HG03045 (cell line): ENCODE measurements around the gene CRTC1.
"Not testable (repeated sequence)": the region's sequence is repeated elsewhere in the genome, so short reads cannot be mapped to it uniquely, and the experiment has no call there.

Experiments
- ATAC-seq: cut with Tn5 transposase; IDR thresholded peaks from one replicate; pipeline ENCODE4 v1.9.1; 2021; ENCODE audit warnings: mild to moderate bottlenecking, moderate library complexity; ENCODE audit not compliant: unreplicated experiment

The CRTC1 gene

DNA sequence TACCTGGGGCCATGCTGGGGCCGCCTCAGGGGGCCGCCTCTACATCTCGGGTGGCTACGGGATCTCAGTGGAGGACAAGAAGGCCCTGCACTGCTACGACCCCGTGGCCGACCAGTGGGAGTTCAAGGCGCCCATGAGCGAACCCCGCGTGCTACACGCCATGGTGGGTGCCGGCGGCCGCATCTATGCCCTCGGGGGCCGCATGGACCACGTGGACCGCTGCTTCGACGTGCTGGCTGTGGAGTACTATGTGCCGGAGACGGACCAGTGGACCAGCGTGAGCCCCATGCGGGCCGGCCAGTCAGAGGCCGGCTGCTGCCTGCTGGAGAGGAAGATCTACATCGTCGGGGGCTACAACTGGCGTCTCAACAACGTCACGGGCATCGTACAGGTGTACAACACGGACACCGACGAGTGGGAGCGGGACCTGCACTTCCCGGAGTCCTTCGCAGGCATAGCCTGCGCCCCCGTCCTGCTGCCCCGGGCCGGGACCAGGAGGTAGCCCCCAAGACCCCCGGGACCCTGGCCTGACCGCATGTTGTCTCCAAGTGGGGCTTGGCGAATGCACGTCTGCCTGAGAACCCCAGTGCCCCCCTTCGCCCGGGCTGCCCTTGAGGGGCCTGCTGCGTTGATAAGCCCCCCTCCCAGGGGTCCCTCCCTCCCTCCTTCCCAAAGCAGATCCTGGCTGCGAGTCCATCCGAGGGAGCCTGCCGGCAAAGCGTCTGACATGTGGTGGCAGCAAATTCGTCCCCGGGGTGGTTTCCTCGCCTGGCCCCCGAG, 14.5 kb upstream of the CRTC1 start:
- ATAC-seq, result no peak

DNA sequence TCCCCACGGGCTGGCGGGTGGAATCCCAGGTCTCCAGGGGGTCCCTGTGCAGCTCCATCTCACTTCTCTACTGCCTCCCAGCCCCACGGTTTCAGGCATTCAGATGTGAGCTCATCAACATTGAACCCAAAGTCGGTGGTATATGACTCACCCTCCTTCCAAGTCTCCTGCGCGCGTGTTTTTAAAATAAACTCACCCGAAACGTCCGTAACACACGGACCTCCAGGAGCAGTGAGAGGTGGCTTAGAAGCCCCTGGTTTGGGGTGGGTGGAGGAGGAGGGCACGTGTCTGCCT, 14.0 kb upstream of the CRTC1 start:
- no peak for ATAC-seq

DNA sequence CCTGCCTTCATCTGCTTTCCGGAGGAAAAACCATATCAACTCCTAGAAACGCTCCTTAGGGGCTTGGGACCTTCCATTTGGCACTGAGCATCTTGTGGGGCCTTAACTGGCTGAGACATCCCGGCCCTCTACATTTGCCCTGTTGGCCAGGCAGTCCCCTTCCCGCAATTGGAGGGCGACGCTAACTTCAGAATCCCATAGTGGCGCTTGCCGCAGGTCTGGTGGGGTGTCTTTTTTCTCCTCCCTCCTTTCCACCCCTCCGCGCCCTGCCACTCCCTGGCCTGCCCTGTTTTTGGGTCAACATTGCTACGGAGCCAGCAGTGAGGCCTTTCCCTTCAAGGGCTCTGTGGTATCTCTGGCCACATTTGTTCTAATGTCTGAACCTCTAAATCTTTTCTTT, 13.6 kb upstream of the CRTC1 start:
- ATAC-seq, result no peak

DNA sequence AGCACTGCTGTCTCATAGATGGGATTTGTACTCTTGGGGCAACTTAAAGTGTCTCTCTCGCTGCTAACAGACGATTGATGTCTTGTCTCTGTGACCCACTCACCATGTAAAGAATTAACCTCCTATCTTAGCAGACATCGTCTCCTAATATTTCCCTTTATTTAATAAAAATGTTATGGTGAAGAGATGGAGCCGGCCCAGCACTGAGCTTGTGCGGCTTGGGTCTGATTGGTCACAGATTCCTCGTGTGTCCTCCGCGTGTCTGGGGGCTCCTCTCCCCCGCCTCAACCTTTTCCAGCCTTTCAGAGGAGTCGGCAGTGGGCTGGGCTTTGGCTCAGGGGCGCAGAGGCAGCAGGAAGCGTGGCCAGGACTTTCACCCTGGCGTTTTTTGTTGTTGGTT, 13.2 kb upstream of the CRTC1 start:
- ATAC-seq, result no peak

DNA sequence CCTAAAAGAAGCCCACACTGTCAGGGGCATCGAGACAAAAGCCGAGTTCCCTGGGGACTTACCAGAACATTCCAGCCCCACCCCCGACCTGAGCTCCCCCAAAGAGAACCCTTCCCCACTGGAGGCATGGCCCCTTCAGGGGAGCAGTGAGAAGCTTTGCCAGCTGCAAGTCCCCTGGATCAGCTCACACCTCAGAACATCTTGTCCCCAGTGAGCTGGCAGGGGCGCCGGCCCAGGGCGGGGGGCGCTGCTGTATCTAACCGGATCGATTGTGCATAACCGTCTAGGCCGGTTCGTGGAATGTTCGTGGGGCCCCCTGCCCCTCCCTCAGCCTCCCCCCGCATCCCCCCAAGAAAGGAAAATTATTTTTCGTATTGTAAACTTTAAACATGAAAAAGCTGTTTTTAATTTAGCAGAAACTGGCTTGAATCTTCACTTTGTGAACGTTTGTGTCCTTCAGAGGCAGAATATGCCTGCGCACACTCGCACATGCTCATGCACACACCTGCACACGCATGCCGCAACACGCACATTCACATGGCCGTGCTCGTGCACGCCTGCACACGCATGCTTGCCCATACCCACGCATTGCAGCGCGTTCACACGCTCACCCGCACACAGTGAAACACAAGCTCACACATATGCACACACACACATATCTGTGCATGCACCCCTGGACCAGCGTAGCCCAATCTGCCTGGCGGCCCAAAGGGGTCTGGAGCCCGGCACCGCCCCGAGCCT, 12.0 kb upstream of the CRTC1 start:
- ATAC-seq, result no peak

DNA sequence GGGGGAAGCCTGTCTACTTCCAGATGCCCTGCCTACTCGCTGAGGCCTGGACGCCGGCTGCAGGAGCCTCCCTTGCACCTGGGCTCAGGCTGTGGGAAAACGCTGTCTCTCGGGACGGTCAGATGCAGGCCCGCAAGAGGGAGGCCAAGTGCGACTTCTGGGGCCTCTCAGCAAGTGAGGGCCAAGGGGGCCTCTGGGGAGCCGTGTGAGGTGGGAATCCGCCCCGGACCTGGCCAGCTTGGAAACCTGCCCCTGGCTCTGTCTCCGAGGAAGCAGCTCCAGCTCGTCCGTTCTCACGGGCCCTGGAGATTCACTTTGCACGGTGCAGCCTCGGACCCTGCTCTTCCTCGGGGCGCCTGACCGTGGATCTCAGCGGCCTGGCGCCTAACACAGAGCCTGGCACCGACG, 11.4 kb upstream of the CRTC1 start:
- ATAC-seq, result no peak

DNA sequence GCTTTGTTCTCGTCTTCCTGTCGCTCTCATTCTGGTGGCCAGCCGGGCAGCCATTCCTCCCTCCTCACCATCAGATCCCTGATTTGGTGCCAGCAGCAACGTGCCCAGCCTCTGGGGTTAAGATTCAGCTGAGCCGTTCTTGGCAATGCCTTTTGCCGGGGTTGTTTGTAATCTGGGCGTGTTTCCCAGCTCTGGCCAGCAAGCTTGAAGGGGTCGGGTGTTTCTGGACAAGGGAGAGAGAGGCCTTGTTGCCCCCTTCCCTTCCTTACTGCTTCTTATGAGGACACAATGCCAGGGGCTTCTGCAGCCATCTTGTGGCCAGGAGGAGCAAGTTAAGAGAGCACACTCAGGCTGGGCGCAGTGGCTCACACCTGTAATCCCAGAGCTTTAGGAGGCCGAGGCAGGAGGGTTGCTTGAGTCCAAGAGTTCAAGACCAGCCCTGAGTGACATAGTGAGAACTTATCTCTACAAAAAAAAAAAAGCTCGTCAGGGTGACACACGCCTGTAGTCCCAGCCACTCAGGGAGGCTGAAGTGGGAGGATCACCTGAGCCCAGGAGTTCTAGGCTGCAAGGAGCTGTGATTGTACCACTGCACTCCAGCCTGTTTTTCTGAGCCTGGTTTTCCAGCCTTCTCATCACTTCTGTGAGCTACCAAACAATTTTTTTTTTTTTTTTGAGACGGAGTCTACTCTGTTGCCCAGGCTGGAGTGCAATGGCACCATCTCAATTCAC, 10.7 kb upstream of the CRTC1 start:
- no peak for ATAC-seq

DNA sequence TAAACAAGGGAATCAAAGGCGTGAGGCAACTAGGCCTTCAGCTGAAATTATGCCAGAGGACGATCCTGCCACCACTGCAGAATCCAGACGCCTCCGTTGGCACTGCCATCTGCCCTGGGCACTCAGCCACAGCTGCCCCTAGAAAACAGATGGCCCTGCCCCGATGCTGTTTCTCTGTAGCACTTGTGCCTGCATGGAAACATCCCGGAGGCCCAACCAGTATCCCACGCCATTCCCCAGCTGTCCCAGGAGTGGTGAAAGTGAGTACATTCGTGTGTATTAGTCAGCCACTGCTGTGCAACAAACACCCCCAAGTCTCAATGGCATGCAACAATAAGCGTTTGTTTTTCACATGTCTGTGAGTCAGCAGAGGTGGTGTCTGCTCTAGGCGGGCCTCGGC, 8.9 kb upstream of the CRTC1 start:
- ATAC-seq, result no peak

DNA sequence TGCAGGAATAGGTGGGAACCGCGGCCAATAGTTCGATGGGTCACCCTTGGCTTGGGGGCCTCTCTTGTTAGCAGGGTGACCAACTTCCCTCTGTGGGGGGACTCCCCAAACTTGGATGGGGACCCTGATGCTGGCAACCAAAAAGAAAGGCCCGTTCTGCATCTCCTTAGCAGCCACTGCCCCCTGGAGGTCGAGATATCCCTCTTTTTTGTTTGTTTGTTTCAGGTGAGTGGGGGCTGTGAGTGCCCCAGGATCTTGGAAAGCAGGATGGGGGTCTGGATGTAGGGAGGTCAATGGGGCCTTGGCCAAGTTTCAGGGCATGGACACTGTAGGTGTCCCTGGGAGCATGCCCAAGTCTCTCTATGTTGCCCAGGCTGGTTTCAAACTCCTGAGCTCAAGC, 7.7 kb upstream of the CRTC1 start:
- ATAC-seq, result no peak

DNA sequence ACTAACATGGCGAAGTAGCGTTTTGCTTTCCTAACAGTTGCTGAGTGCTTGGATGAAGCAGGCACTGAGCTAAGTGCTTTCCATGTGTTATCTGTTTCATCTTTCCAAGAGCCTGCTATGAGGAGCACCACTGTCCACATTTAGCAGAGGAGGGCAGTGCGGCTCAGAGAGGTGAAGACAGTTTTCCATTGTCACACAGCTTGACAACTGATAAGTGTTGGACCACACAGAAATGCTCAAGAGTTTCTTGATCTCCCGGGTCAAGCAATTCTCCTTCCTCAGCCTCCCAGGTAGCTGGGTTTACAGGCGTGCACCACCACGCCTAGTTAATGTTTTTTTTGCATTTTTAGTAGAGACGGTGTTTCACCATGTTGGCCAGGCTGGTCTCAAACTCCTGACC, 6.8 kb upstream of the CRTC1 start:
- no peak for ATAC-seq

DNA sequence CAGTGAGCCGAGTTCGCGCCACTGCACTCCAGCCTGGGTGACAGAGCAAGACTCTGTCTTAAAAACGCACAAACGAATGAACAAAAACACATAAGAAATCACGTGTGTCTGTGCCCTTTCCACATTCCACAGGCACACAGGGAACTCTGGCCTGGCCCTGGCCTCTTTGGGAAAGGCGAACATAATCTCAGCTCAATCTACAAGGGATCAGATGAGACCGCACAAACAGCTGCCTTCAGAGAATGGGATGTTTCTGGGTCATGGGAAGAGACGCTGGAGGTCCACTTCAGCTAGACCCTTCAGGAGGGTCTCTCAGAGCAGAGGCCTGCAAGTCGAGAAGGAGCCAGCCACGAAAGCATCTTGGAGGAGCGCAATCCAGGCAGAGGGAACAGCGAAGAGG, 6.3 kb upstream of the CRTC1 start:
- no peak for ATAC-seq

DNA sequence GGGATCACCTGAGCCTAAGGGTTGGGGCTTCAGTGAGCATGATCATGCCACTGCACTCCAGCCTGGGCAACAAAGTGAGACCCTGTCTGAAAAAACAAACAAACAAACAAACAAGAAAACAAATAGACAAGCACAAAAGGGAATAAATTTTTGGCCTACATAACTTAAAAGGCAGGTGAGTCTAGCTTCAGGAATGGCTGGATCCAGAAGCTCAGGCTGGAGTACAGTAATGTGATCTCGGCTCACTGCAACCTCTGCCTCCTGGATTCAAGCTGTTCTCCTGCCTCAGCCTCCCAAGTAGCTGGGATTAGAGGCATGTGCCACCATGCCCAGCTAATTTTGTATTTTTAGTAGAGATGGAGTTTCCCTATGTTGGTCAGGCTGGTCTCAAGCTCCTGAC, 3.3 kb upstream of the CRTC1 start:
- ATAC-seq, result not testable (repeated sequence)

DNA sequence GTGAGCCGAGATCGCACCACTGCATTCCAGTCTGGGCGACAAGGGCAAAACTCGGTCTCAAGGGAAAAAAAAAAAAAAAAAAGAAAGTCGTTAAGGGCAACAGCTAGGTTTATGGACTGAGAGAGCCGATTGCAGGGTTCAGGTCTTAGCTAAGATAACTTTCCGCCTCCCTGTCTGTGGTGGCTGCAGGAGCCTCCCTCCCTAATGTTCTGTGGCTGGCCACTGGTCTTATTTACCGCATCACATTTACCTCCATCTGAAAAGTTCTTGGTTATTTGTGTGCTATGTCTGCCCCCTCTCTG, 722 bp upstream of the CRTC1 start:
- peak; percentile 2 for ATAC-seq

DNA sequence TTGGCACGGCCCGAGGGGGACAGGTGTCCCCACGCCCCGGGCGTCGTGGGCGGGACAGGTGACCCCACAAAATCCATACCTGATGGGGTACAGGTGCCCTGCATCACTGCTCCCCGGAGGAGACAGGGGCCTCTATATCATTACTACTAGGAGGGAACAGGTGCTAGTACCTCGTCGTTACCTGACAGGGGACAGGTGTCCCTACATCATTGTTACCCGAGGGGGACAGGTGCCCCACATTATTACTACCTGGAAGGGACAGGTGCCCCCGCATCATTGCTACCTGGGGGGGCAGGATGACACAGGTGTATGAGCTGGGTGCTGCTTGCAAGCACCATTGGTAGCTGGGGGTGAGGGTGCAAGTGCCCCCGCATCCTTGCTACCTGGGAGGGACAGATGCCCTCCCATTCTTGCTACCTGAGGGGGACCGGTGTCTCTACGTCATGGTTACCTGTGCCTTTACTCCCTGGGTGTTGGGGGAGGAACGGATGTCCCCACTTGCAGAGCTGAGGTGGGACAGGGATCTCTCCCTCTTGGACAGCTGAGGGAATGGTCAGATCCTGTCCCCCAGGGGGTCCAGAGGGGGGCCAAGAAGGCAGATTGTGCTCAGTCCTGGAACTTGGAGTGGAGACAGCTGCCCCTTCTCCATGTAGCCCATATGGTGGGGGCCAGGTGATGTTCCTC, 620 bp downstream of the CRTC1 start:
- peak; percentile 2 for ATAC-seq

DNA sequence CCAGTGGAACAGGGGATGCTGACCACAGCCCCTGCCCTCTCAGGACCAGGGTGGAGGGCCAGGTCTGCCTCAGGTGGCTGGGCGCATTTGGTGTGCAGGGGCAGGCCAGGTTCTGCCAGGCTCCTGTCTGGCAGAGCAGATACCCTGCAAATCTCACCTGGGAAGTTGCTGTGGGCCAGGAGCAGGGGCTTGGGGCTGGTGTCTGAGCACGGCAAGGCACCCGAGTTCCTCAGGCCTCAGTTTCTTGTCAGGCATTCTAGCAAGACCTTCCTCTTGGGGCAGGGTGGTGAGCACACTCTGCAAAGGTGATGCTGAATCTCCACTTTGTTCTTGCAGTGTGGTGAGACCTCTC, 1.1 kb downstream of the CRTC1 start:
- ATAC-seq, result peak; percentile 11

DNA sequence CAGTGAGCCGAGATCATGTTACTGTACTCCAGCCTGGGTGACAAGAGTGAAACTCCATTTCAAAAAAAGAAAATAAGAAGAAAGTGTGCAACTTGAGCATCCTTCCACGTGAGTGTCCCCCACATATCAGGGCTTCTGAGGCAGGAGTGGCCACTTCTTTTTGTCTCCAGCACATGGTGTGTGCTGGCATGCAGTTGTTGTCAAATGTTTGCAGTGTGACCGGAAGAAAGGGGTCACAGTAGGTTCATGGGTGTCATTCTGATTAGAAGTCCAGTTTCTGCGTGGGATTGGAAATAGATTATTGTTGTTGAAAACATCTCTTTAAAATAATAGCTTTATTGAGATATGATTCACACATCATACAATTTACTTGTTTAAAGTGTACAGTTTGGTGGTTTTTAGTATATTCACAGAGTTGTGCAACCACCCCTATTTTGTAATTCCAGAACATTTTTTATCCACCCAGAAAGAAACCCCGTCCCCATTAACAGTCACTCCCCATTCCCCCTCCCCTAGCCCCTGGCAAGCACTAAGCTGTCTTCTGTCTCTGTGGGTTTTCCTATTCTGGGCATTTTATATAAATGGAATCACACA, 2.2 kb downstream of the CRTC1 start:
- no peak for ATAC-seq

DNA sequence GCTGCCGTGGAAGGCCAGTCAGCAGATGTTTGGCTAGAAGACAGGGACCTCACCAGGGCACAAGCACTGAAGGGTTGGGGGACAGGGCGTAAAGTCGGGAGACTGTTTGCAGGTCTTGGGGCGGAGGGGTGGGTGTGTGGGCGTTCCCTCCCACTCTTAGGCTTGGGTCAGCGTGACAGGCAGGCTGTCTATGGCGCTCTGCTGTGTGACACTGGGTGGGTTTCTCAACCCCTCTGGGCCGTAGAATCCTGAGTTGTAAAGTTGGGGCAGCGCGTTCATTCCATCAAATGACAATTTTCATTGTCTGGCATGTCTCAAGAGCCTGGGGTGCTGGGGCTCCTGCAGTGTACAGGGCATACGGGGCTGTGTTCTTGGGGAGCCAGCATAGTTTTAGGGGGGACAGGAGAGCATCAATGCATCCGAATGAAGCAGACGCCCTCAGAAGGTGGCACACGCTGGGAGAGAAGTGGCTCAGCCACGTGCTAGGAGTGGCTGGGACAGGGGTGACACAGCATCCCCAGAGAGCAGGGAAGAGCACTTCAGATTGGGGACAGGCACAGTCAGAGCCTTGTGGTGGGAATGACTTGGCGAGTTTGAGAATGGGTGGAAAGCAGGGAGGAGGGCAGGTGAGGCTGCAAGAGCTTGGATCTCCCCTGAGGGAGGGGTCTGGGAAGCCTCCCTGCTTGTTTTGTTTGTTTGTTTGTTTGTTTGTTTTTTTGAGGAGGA, 4.4 kb downstream of the CRTC1 start:
- no peak for ATAC-seq

DNA sequence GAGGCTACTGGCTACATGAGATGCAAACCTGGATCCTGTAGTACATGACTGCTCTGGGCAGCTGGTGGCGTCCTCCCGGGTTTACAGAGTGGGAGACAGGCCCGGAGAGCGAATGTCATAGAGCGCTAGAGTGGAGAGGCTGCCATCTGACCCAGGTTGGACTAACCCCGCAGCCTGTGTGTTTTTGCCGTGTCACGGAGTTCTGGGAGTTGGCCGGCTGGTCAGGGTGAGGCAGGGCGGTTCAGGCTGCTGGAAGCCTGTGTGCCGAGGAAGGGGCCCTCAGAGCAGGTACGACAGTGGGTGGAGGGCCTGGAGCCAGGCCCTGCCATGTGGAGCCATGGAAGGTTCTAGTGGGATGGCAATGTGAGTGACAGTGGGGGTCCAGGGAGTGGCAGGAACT, 12.5 kb downstream of the CRTC1 start:
- ATAC-seq, result no peak

DNA sequence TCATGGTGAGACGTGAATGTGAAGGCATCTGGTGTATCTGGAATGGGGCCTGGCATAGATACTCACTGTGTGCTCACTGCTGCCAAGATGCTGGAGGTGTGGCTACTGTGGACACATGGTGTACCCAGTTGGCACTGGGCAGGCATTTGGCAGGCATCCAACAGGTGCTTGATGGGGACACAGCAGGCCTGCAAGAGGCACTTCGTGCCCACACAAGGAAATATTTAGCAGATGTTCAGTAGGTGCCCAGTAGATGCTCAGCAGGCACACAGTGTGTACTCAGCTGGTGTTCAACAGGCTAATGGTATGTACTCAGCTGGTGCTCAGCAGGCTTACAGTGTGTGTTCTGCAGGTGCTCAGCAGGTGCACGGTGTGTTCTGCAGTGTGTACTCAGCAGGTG, 14.2 kb downstream of the CRTC1 start:
- no peak for ATAC-seq

DNA sequence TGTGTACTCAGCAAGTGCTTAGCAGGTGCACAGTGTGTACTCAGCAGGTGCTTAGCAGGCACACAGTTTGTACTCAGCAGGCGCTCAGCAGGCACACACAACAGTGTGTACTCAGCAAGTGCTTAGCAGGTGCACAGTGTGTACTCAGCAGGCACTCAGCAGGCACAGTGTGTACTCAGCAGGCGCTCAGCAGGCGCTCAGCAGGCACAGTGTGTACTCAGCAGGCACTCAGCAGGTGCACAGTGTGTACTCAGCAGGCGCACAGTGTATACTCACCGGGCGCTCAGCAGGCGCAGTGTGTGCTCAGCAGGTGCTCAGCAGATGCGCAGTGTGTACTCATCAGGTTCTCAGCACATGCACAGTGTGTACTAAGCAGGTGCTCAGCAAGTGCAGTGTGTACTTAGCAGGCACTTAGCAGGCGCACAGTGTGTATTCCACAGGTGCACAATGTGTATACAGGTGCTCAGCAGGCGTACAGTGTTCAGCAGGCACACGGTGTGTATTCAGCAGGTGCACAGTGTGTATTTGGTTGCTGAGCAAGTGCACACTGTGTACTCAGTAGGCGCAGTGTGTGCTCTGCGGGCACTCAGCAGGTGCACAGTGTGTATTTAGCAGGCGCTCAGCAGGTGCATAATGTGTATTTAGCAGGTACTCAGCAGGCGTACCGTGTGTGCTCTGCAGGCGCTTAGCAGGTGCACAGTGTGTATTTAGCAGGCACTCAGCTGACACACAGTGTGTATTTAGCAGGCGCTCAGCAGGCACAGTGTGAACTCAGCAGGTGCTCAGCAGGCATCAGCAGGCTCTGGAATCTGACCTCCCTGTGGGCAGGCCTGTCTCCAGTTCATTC, 15.1 kb downstream of the CRTC1 start:
- no peak for ATAC-seq
